Right lobe of liver (tissue), 6 donors: ENCODE results near the gene ELMOD1. TPM values are rescaled to one million over a fixed set of nuclear protein-coding genes. Genes with fewer than 3 reads are reported as not detected.
"Not testable (repeated sequence)": the region's sequence is repeated elsewhere in the genome, so short reads cannot be mapped to it uniquely, and the experiment has no call there.

Experiments
- ATAC-seq, 4 donors: fragments of 200-7000 bp; cut with Tn5 transposase; one replicate each; pipeline ENCODE4 v1.9.1; 2020; ENCODE audit warnings: mild to moderate bottlenecking in 4 of 4, moderate library complexity in 4 of 4
- DNase-seq, 3 donors: peaks; one replicate each; pipeline ENCODE4 v3.0.0-alpha.2; 2020
- H3K27ac ChIP-seq, 3 donors: fragments of 200-600 bp; one replicate each; pipeline ENCODE4 v1.8.0; 2022
- H3K27me3 ChIP-seq, 2 donors: fragments of 200-600 bp; one replicate each; pipeline ENCODE4 v1.8.0; 2022
- H3K36me3 ChIP-seq, 4 donors: fragments of 200-600 bp; sonication (generic) in 1 of 4; one replicate each; pipeline versions ENCODE4 v1.5.1 to v1.8.0; 2017 to 2022; ENCODE audit warnings: control low read depth in 1 of 4
- H3K4me1 ChIP-seq, 4 donors: fragments of 200-600 bp; sonication (generic) in 1 of 4; one replicate each; pipeline versions ENCODE4 v1.5.1 to v1.8.0; 2017 to 2022; ENCODE audit warnings: control low read depth in 1 of 4
- H3K4me3 ChIP-seq, 3 donors: fragments of 200-600 bp; one replicate each; pipeline ENCODE4 v1.8.0; 2022
- H3K9me3 ChIP-seq, 4 donors: fragments of 200-600 bp; sonication (generic) in 1 of 4; one replicate each; pipeline versions ENCODE4 v1.5.1 to v1.8.0; 2017 to 2022; ENCODE audit warnings: control low read depth in 1 of 4
- POLR2A ChIP-seq: fragments of 450-650 bp; IDR thresholded peaks from one replicate; pipeline ENCODE4 v1.6.1; 2017; ENCODE audit warnings: antibody characterized with exemption, mild to moderate bottlenecking
- WGBS: methylation state at CpG from one replicate; pipeline ENCODE4 v1.1.6; 2018; ENCODE audit warnings: low coverage, low lambda C conversion rate; ENCODE audit not compliant: insufficient coverage; ENCODE audit errors: missing lambda C conversion rate; 5-methylcytosine and 5-hydroxymethylcytosine counted together
- intact Hi-C, 2 donors: fragments of 100-400 bp; cut with DNase I; formaldehyde crosslinking; loops; one replicate each; pipeline versions ENCODE4 v1.11.2 to v1.14.1; 2022
- total RNA-seq, 6 experiments: library from RNA; depleted of rRNA in 2 of 6; stranded (reverse); fragments of >200 nt in 2 of 6; fragmentation: NEBNext Ultra II Directional in 3 of 6; extraction: Animal tissue kit (Norgen Biotek cat#: 25700) in 3 of 6; gene quantifications; one replicate each; pipeline versions ENCODE4 v1.1.0 to v1.2.4, GENCODE V29; 2016 to 2023
- TF ChIP-seq, protein P1 (sequence below), 4 donors: fragments of 200-600 bp in 3 of 4; fragments of 450-650 bp in 1 of 4; IDR thresholded peaks; one replicate each; pipeline versions ENCODE4 v1.5.1 to v1.8.0; 2016 to 2022; ENCODE audit warnings: antibody characterized with exemption in 4 of 4, mild to moderate bottlenecking in 2 of 4
- donor health status: DM: no; HTN: yes; CAD: no.
- donor health status: DM: no; HTN: no; CAD: no.
- donor health status: DM: no; HTN: no; CAD: no.
- donor health status: DM: no; HTN: yes; CAD: no.
- donor health status: DM: no; HTN: yes; CAD: no.

Gene ELMOD1
- total RNA-seq, 6 experiments from 2014 or later = 0.25 to 1.7 (median 0.42) TPM; not detected in 1

- H3K36me3 ChIP-seq = no peaks in the 10 kb centered on the region
- H3K27ac ChIP-seq = no peak overlapping the region
- H3K4me1 ChIP-seq = peaks cover 0 to 14% (median 5%) of the 10 kb centered on the region in 4 donors
- intact Hi-C loops = no loop called here
- no peaks in the 10 kb centered on the region for H3K9me3 ChIP-seq
- WGBS = 0% methylated on average over 2 of the region's 2 CpGs
- DNase-seq (no peak), ATAC-seq (peak; percentile 20 to 33 (median 28))
- H3K4me3 ChIP-seq = no peak overlapping the region
- no peaks in the 10 kb centered on the region for H3K27me3 ChIP-seq
- TF ChIP-seq POLR2A = no peak
- TF ChIP-seq, protein P1, sequence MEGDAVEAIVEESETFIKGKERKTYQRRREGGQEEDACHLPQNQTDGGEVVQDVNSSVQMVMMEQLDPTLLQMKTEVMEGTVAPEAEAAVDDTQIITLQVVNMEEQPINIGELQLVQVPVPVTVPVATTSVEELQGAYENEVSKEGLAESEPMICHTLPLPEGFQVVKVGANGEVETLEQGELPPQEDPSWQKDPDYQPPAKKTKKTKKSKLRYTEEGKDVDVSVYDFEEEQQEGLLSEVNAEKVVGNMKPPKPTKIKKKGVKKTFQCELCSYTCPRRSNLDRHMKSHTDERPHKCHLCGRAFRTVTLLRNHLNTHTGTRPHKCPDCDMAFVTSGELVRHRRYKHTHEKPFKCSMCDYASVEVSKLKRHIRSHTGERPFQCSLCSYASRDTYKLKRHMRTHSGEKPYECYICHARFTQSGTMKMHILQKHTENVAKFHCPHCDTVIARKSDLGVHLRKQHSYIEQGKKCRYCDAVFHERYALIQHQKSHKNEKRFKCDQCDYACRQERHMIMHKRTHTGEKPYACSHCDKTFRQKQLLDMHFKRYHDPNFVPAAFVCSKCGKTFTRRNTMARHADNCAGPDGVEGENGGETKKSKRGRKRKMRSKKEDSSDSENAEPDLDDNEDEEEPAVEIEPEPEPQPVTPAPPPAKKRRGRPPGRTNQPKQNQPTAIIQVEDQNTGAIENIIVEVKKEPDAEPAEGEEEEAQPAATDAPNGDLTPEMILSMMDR (IDR thresholded peaks at IDR 0.05) = peak; percentile 58 to 60 (median 60)
These were observed 27.2 kb upstream of the ELMOD1 start for GRCh38 chr11:107563702-107564101.

GRCh38 chr11:107564877-107565218 is 26.1 kb upstream of the ELMOD1 start:
- WGBS = 11% methylated on average over 6 of the region's 6 CpGs
- no peaks in the 10 kb centered on the region for H3K9me3 ChIP-seq
- TF ChIP-seq, protein P1 (IDR thresholded peaks at IDR 0.05) = no peak
- no peak for TF ChIP-seq POLR2A
- H3K4me1 ChIP-seq = peaks cover 0 to 14% (median 5%) of the 10 kb centered on the region in 4 donors
- intact Hi-C loops = no loop called here
- no peaks in the 10 kb centered on the region for H3K27me3 ChIP-seq
- no peak for DNase-seq
- peak overlapping the region; percentile 78 to 90 (median 81) for H3K4me3 ChIP-seq
- H3K36me3 ChIP-seq = no peaks in the 10 kb centered on the region
- ATAC-seq = no peak
- peak overlapping the region; percentile 71 to 81 (median 79) for H3K27ac ChIP-seq

GRCh38 chr11:107565219-107565937 is 25.6 kb upstream of the ELMOD1 start, which contains the start of gene ALKBH8:
Gene ALKBH8, minus strand, starts transcription at chr11:107565735. Its CDS starts 4,842 bp downstream, at chr11:107560893.
- H3K27ac ChIP-seq = peak within 1 kb of the TSS; percentile 71 to 81 (median 79)
- no peaks in the 10 kb centered on the region for H3K36me3 ChIP-seq
- ATAC-seq (peak; percentile 95 to 97 (median 97)), DNase-seq (peak; percentile 73 to 82 (median 80))
- intact Hi-C loops = no loop called here
- WGBS = under 1% methylated on average over 25 of the region's 32 CpGs
- peak within 1 kb of the TSS; percentile 78 to 90 (median 81) for H3K4me3 ChIP-seq
- TF ChIP-seq POLR2A = peak; percentile 34
- TF ChIP-seq, protein P1 (IDR thresholded peaks at IDR 0.05) = no peak
- no peaks in the 10 kb centered on the region for H3K9me3 ChIP-seq
- H3K4me1 ChIP-seq = peaks cover 0 to 14% (median 5%) of the 10 kb centered on the region in 4 donors
- H3K27me3 ChIP-seq = no peaks in the 10 kb centered on the region

GRCh38 chr11:107565955-107566501 is 24.9 kb upstream of the ELMOD1 start:
- DNase-seq, H3K27me3 ChIP-seq, H3K9me3 ChIP-seq, intact Hi-C loops, H3K36me3 ChIP-seq: not testable (repeated sequence)
- peaks cover 0 to 14% (median 5%) of the 10 kb centered on the region in 4 donors for H3K4me1 ChIP-seq
- peak overlapping the region; percentile 78 to 90 (median 81) for H3K4me3 ChIP-seq
- 62% methylated on average over 9 of the region's 9 CpGs for WGBS
- H3K27ac ChIP-seq = peak overlapping the region; percentile 71 to 81 (median 79)
- ATAC-seq = peak in 3 of 4 donors; percentile 7 to 14 (median 11)

DNA sequence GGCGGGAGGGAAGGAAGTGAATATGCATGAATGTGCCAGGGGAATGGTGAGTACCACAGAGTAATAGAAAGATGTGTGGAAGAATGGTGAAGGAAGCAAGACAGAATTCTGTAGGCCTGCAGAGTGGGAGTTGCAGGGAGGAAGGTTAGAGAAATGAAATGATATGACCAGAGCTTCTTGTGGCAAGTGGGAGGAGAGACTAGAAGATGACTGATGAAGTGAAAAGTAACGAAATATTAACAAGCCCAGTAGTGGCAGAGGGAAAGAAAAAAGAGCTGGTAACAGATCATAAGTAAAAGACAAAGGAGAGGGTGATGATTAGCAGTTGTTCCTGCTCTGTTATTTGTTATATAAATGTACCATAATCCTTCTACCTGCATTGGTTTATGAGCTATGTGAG is 24.4 kb upstream of the ELMOD1 start:
- 90% methylated on average over 2 of the region's 2 CpGs for WGBS
- no peak overlapping the region for H3K4me3 ChIP-seq
- intact Hi-C loops = no loop called here
- no peaks in the 10 kb centered on the region for H3K36me3 ChIP-seq
- H3K4me1 ChIP-seq = peaks cover 0 to 14% (median 5%) of the 10 kb centered on the region in 4 donors
- no peak for DNase-seq
- no peaks in the 10 kb centered on the region for H3K27me3 ChIP-seq
- no peak overlapping the region for H3K27ac ChIP-seq
- ATAC-seq = no peak
- no peaks in the 10 kb centered on the region for H3K9me3 ChIP-seq
- TF ChIP-seq, protein P1 (IDR thresholded peaks at IDR 0.05) = no peak
- no peak for TF ChIP-seq POLR2A
